H7 (cell line): ENCODE data around the gene SLC13A3. TPM values are rescaled to one million over a fixed set of nuclear protein-coding genes. Genes with fewer than 3 reads are reported as not detected.

Experiments used
- DNase-seq: peaks from one replicate; pipeline ENCODE4 v3.0.0; 2012
- H3K27me3 ChIP-seq: 2 replicates; pipeline ENCODE4 v1.6.0; 2011; ENCODE audit warnings: mild to moderate bottlenecking, low read length; ENCODE audit not compliant: control insufficient read depth, insufficient read depth
- H3K36me3 ChIP-seq: replicated peaks from 2 replicates; pipeline ENCODE4 v1.5.1; 2011; ENCODE audit warnings: low read length; ENCODE audit not compliant: control insufficient read depth, insufficient read depth
- H3K4me3 ChIP-seq: 2 replicates; pipeline ENCODE4 v1.5.1; 2011; ENCODE audit warnings: low read depth, mild to moderate bottlenecking, control low read depth, low read length, moderate library complexity; ENCODE audit not compliant: insufficient read depth
- total RNA-seq: library from RNA; depleted of rRNA; stranded (reverse); fragments of >200 nt; shearing (Covaris generic); gene quantifications from 2 replicates; pipeline ENCODE4 v1.2.3, GENCODE V29; 2014

Gene SLC13A3
- total RNA-seq, 1 experiment from 2014 or later: 6.9 TPM

- H3K27me3 ChIP-seq: no peaks in the 10 kb centered on the region
- no peak for DNase-seq
- no peak overlapping the region for H3K4me3 ChIP-seq
- no peaks in the 10 kb centered on the region for H3K36me3 ChIP-seq
Measured at GRCh38 chr20:46581391-46581790, 69.9 kb downstream of the SLC13A3 start.

DNA sequence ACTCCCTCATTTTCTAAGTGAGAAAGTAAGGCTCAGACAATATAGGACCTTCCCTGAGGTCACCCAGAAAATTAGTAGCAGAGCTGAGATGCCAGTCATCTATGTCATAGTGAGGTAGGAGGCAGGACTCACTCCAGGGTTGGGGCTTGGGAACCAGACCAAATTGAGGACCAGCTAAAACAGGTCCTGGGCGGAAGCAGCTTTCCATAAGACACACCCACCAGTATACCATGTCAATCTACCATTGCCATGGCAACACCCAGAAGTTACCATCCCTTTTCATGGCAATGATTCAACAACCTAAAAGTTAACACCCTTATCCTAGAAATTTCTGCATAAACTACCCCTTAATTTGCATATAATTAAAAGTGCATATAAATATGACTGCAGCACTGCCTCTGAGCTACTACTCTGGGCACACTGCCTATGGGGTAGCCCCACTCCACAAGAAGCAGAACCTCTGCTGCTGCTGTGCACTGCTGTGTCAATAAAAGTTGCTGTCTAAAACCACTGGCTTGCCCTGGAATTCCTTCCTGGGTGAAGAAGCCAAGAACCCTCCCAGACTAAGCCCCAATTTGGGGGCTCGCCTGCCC lies 70.5 kb downstream of the SLC13A3 start:
- no peak for DNase-seq
- H3K4me3 ChIP-seq: no peak overlapping the region
- no peaks in the 10 kb centered on the region for H3K36me3 ChIP-seq
- no peaks in the 10 kb centered on the region for H3K27me3 ChIP-seq

DNA sequence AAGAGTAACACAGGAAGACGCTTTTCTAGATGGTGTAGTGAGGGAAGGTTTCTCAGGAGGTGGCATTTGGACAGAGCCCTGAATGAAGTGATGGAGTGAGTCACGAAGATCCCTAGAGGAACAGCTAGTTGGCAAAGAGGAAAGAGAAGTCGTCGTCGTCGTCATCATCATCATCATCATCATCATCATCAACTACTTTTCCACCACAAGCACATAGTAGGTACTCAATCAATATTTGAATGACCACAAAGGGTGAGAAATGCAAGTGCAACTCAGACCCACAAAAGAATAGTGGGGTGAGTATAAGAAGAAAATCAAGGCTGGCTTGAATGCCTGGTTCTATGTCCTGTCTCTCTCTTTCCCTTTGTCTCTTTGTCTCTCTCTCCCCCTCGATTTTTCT lies 72.5 kb downstream of the SLC13A3 start:
- no peak overlapping the region for H3K4me3 ChIP-seq
- no peak for DNase-seq
- H3K27me3 ChIP-seq: no peaks in the 10 kb centered on the region
- no peaks in the 10 kb centered on the region for H3K36me3 ChIP-seq

DNA sequence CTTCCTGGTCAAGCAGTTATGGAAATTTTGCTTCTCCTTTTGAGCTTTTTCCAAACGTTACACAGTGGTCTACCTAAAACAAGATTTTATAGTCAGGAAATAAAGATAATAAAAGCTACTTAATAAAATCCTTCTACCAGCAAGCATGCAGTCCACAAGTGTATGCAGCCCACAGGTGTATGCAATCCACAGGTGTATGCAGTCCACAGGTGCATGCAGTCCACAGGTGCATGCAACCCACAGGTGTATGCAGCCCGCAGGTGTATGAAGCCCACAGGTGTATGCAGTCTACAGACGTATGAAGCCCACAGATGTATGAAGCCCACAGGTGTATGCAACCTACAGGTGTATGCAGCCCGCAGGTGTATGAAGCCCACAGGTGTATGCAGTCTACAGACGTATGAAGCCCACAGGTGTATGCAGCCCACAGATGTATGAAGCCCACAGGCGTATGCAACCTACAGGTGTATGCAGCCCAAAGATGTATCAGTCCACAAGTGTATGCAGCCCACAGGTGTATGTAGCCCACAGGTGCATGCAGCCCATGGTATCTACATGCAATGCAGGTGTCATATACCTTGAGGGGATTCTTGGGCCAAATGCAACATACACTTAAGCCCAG lies 74.4 kb downstream of the SLC13A3 start:
- no peak for DNase-seq
- Histone ChIP-seq H3K27me3 (no peaks in the 10 kb centered on the region), H3K4me3 (no peak overlapping the region), H3K36me3 (no peaks in the 10 kb centered on the region)

DNA sequence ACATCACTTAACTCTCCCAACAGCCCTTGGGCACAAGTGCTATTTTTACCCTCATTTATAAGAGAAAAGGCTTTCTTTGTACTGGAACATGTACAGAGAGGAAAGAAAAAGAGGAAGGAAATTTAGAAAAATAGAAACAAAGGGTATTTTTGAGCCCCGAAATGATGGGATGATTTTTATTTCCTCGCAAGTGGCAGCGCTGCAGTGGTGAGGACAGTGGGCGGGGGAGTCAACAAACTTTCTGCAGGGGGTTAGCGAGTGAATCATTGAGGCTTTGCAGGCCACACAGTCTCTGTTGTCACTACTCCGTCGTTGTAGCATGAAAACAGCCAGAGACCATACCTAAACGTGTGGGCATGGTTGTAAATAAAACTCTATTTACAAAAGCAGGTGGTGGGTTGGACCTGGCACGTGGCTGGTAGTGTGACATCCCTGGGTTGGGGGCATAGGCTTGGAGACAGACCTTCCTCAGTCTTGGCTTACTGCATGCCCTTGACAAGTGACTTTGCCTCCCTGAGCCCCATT lies 75.3 kb downstream of the SLC13A3 start:
- Histone ChIP-seq H3K36me3 (no peaks in the 10 kb centered on the region), H3K4me3 (no peak overlapping the region), H3K27me3 (no peaks in the 10 kb centered on the region)
- no peak for DNase-seq

GRCh38 chr20:46575394-46575793 lies 75.9 kb downstream of the SLC13A3 start:
- DNase-seq: no peak
- no peak overlapping the region for H3K4me3 ChIP-seq
- no peaks in the 10 kb centered on the region for H3K36me3 ChIP-seq
- no peaks in the 10 kb centered on the region for H3K27me3 ChIP-seq

GRCh38 chr20:46573788-46574584 lies 77.3 kb downstream of the SLC13A3 start:
- Histone ChIP-seq H3K36me3 (no peaks in the 10 kb centered on the region), H3K4me3 (no peak overlapping the region), H3K27me3 (no peaks in the 10 kb centered on the region)
- DNase-seq: no peak

GRCh38 chr20:46573234-46573633 lies 78.0 kb downstream of the SLC13A3 start:
- Histone ChIP-seq H3K4me3 (no peak overlapping the region), H3K27me3 (no peaks in the 10 kb centered on the region), H3K36me3 (no peaks in the 10 kb centered on the region)
- no peak for DNase-seq

GRCh38 chr20:46572790-46573189 lies 78.5 kb downstream of the SLC13A3 start:
- Histone ChIP-seq H3K4me3 (no peak overlapping the region), H3K36me3 (no peaks in the 10 kb centered on the region)

DNA sequence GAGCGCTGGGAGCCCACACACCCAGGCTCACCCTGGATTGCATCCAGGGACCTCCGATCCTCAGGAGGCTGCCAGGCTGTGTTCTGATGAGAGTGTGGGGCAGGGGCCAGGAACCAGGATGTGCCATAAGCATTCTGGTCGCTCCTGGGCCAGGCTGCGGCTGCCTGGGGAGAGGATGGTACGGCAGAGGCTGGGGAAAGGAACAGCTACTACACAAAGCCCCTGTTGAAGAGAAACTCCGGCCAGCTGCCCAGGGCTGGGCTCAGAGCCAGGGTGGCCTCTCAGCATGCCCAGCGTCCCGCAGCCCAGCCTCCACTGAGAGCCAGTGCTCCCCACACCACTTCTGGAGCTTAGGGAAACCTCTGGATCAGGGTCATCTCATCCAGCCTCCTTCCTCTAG lies 79.1 kb downstream of the SLC13A3 start:
- Histone ChIP-seq H3K36me3 (no peaks in the 10 kb centered on the region), H3K27me3 (no peaks in the 10 kb centered on the region), H3K4me3 (no peak overlapping the region)
- no peak for DNase-seq

More at GRCh38 chr20:46572790-46573189, 78.5 kb downstream of the SLC13A3 start:
- DNase-seq: no peak
- no peaks in the 10 kb centered on the region for H3K27me3 ChIP-seq

DNA sequence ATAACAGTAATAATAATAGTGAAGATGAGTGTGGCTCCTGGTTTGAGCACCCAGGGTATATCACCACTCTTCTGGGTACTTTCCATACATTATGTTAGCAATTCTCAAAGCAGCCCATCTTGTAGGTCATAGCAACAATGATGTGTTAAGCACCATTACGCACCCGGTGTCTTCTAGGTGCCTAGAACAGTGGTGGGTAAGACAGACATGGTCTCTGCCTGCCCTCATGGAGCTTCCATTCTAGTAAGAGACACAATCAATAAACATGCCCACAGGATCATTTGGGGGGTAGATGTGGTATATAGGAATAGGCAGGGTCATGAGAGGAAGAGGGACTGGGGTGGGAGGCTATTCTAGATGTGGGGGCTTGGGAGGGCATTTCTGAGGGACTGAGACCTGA lies 79.8 kb downstream of the SLC13A3 start:
- Histone ChIP-seq H3K36me3 (no peaks in the 10 kb centered on the region), H3K4me3 (no peak overlapping the region), H3K27me3 (no peaks in the 10 kb centered on the region)
- DNase-seq: no peak

DNA sequence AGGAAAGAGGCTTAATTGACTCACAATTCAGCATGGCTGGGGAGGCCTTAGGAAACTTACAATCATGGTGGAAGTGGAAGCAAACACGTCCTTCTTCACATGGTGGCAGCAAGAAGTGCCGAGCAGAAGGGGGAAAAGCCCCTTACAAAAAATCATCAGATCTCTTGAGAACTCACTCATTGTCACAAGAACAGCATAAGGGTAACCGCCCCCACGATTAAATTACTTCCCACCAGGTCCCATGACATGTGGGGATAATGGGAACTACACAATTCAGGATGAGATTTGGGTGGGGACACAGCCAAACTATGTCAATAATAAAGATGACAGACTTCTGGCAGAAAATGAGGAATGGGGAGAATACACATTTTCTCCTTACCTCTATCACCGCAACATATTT lies 80.3 kb downstream of the SLC13A3 start:
- Histone ChIP-seq H3K4me3 (no peak overlapping the region), H3K36me3 (no peaks in the 10 kb centered on the region), H3K27me3 (no peaks in the 10 kb centered on the region)
- DNase-seq: no peak

GRCh38 chr20:46569961-46570360 lies 81.3 kb downstream of the SLC13A3 start:
- no peaks in the 10 kb centered on the region for H3K27me3 ChIP-seq
- DNase-seq: no peak
- no peaks in the 10 kb centered on the region for H3K36me3 ChIP-seq
- no peak overlapping the region for H3K4me3 ChIP-seq

- DNase-seq: peak; percentile 42
- Histone ChIP-seq H3K4me3 (no peak overlapping the region), H3K36me3 (no peaks in the 10 kb centered on the region), H3K27me3 (no peaks in the 10 kb centered on the region)
Measured at GRCh38 chr20:46568570-46569129, 82.6 kb downstream of the SLC13A3 start.

DNA sequence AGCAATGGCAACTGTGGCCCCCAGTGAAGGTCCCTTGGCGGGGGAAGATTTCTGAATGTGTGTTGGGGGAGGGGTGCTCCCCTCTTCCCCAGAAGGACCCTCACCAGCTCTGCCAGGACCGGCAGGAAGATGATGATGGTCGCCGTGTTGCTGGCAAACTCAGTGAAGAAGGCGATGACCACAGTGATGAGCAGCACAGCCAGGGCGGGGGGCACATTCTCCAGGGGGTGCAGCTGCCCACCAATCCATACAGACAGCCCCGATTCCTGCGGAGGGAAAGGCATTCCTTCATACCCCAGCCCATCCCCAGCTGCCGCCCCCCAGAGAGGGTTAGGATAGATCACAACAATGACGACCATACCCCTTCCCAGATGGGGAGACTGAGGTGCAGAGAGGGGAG lies 85.1 kb downstream of the SLC13A3 start:
- Histone ChIP-seq H3K27me3 (no peaks in the 10 kb centered on the region), H3K36me3 (no peaks in the 10 kb centered on the region), H3K4me3 (no peak overlapping the region)
- DNase-seq: peak; percentile 13
